HG03097 (cell line): ENCODE results near the gene PCBP3.

ENCODE experiments used
- ATAC-seq: cut with Tn5 transposase; IDR thresholded peaks from one replicate; pipeline ENCODE4 v1.9.1; 2021; ENCODE audit not compliant: unreplicated experiment, low FRiP score

The PCBP3 gene

DNA sequence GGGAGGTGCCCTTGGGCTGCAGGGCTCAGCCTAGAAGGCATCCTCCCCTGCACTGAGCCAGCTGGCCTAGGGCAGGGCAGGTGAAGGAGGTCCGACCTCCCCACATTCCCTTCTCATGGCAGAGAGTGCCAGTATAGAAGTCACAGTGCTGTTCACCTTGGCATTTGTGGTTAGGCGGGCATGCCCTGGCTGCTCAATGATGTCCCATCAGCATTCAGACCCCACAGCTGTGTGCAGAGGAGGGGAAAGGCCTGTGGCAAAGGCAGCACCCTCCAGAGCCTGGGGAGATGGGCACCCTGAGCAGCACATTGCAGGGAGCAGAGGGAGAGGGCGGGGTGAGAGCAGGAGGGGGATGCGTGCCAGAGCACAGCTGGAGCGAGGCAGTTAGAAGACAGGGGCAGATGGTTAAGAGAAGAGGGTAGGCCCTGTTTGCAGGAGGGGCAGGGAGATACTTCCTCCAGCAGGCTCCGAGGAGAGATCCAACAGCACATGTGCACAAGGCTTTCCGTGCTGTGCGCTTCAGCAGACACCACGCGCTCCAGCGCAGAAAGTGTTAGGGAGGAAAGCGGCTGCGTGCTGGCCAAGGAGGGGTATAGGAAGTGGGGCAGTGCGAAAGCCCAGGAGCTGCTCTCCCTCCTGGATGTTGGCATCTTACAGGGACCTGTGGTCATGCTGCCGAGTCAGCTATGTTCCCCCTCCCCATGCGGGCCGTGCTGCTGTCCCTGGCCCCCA lies 294.4 kb downstream of the PCBP3 start:
- ATAC-seq = no peak

DNA sequence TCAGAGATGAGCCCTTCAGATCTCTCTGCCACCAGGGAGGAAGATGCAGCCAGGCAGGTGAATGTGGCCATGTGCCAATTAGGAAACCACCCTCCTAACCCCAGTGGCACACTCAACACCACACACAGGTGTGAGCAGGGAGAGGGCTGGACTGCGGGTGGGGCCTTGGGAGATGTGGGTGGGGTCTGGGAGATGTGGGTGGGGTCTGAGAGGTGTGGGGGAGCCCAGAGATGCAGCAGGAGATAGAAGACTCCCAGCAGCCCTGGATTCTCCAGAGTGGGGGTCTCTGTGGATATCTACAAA lies 294.9 kb downstream of the PCBP3 start:
- ATAC-seq = no peak

- ATAC-seq = no peak
Measured at GRCh38 chr21:45938811-45939520, 295.4 kb downstream of the PCBP3 start.

DNA sequence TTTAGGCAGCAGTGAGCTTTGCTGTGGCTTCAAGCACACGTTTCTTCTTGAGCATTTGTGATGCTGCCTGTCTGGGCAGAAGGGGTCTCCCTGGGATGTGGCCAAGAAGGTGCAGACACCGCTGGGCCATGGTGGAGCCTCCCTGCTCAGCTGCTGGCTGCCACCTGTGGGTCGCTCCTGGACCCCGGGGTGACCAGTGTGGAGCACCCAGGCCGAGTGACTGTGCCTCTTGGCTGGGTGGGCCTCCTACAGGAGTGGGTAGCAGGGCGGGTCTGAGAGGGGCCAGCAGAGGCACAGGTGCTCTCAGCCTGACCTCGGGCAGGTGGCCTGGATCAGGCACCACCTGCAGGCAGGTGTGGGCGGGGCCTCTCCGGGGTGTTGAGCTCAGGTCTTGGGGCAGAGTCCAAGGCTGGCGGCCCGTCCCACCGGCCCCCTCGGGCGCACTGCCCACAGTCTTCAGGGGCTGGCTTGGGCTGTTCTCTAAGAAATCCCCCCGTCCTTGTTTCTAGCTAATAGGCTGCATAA lies 296.1 kb downstream of the PCBP3 start:
- no peak for ATAC-seq

- no peak for ATAC-seq
Measured at GRCh38 chr21:45940091-45940490, 296.6 kb downstream of the PCBP3 start.

- ATAC-seq = no peak
Measured at GRCh38 chr21:45940621-45941337, 297.3 kb downstream of the PCBP3 start.

- ATAC-seq = no peak
Measured at GRCh38 chr21:45941338-45941710, 297.8 kb downstream of the PCBP3 start.

DNA sequence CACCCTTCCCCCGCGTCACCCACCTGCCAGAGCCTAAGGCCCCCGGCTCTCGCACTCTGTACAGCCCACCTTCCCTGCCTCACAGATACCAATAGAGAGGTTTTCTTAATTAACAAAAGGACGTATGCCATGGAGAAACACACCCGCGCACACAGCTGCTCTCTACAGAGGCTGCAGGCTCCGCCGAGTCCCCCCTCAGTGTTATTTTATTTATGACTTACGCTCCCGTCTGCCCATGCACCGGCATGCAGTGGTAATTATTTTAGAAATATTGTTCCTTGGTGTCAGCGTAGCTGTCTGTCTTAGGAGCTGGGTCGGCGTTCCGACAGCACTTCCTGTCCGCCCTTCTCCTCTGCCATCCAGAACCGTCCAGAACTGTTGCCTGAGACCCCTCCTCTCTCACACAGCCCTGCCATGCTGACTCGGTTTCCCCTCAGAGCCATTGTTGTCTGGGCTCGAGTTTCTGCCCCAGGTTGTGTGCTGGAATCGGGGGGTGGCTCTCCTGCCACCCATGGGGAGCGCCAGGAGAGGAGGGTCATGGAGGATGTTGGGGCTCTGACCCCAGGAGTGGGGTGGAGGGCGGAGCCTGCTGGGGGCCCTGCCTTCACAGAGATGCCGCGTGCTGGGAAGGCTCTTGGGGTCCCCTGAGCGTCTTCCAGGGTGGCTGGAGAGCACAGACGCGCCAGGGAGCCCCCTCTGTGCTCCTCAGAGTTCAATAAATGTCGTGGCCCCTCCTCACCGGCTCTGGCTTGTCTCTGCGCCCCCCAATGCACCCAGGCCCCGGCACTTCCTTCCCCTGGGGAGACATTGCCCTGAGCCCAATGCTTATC lies 298.4 kb downstream of the PCBP3 start:
- no peak for ATAC-seq

- ATAC-seq = no peak
Measured at GRCh38 chr21:45942755-45943629, 299.5 kb downstream of the PCBP3 start.

GRCh38 chr21:45943630-45944540 lies 300.4 kb downstream of the PCBP3 start:
- no peak for ATAC-seq

DNA sequence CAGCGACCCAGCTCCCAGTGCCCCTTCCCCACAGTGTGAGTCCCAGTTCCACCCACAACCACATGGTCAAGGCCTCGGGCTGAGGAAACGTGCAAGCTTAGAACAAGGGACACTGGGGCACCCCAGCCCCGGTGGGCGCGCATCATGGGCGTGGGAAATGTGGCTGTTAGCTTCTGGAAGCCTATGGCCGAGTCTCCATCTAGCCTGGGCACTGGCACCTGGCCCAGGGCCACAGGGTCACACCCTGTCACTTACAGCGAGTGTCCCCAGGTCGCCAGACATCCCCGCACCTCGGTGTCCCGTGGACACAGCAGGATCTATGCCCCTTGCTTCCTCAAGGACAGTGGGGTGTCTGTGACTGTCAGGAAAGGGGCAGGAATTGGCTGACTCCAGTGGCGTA lies 301.1 kb downstream of the PCBP3 start:
- ATAC-seq = no peak

- no peak for ATAC-seq
Measured at GRCh38 chr21:45945066-45945867, 301.7 kb downstream of the PCBP3 start.

- no peak for ATAC-seq
Measured at GRCh38 chr21:45945868-45946210, 302.3 kb downstream of the PCBP3 start.

- no peak for ATAC-seq
Measured at GRCh38 chr21:45947296-45947695, 303.8 kb downstream of the PCBP3 start.

GRCh38 chr21:45947716-45948255 lies 304.3 kb downstream of the PCBP3 start:
- ATAC-seq = no peak

DNA sequence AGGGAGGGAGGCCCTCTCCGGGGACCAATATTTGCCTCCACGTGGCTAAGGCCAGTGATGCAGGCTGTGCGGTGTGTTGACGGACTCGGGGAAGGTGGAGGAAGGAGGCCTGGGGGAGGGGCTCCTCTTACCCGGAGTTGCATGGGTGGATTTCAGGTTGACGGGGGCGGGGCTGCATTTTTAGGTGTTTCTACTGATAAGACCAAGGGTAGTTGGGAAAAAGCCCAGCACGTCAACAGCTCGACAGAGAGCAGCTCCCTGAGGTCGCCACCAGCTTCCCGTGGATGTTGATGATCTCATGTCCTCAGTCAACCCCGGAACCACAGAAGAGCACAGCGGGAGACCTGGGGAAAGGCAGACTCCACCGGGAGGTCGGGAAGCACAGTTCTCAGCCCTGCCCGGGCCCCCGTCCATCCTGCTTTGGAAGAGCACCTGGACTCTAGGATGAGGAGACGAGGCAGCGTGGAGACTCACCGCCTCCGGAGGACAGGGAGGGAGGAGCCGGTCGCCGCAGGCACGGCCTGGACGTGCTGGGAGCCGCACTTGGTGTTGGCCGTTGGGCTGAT lies 305.1 kb downstream of the PCBP3 start:
- no peak for ATAC-seq

DNA sequence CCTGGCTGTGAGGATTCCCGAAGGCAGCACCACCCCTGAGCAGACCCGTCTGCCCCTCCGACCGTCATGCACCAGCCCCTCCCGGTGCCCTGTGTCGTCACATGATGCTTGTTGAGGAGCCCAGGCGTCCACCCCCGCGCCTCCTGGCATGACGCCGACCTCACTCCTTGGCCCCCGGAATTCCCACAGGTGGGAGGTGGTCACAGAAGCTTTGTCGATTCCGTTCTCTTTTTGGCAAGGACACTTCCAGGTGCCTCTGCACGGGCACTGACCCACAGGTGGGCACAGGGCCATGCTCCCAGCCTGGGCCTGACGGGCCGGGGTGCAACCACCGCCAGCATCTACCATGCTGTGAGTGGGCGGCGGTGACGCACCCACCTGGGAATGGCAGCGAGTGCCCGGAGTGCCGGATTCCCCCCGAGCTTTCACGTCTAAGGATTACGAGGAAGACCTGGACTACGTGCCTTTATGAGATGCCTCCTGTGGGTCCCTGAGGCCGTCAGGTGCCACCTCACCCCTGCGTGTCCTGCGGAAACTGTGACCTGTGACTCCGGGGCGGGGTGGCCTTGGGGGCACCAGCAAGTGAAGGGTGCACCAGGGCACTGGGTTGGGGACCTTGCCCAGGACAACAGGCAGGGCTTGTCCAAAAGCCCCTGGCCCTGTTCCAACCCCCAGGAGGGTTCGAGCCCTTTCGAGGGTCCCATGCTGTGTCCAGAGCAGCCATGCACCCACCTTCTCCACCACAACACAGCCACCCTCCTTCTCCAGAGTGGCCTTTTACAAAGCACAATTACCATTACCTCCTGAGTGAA lies 306.6 kb downstream of the PCBP3 start:
- no peak for ATAC-seq
